ENCODE measurements around the gene HMX1. TPM values are rescaled to one million over a fixed set of nuclear protein-coding genes. Genes with fewer than 3 reads are reported as not detected.
A peak's percentile ranks its signal among the peaks of the same experiment; 100 is the strongest.

The HMX1 gene
- total RNA-seq, 1 donor from 2014 or later, result not detected

GRCh38 chr4:8844976-8845690, 26.5 kb downstream of the HMX1 start:
- no peak overlapping the region for H3K4me3 ChIP-seq
- intact Hi-C loops (cut with DNase I), result no loop called here
- TF ChIP-seq CTCF (IDR thresholded peaks at IDR 0.05), result no peak
- no peaks in the 10 kb centered on the region for H3K36me3 ChIP-seq
- H3K9me3 ChIP-seq, result peaks cover 4% of the 10 kb centered on the region
- H3K27me3 ChIP-seq, result peaks cover 36% of the 10 kb centered on the region
- H3K4me1 ChIP-seq, result no peaks in the 10 kb centered on the region
- ATAC-seq (no peak), DNase-seq (peak; percentile 26)
- no peak overlapping the region for H3K27ac ChIP-seq

- TF ChIP-seq CTCF (IDR thresholded peaks at IDR 0.05), result no peak
Measured at GRCh38 chr4:8843597-8843996, 28.0 kb downstream of the HMX1 start.

GRCh38 chr4:8842614-8843013, 29.0 kb downstream of the HMX1 start:
- DNase-seq (no peak), ATAC-seq (no peak)
- Histone ChIP-seq H3K4me1 (no peaks in the 10 kb centered on the region), H3K27me3 (peaks cover 16% of the 10 kb centered on the region), H3K27ac (no peak overlapping the region), H3K9me3 (peaks cover 4% of the 10 kb centered on the region), H3K36me3 (no peaks in the 10 kb centered on the region), H3K4me3 (no peak overlapping the region)
- intact Hi-C loops (cut with DNase I), result no loop called here
- no peak for TF ChIP-seq CTCF (IDR thresholded peaks at IDR 0.05)

More at GRCh38 chr4:8843597-8843996, 28.0 kb downstream of the HMX1 start:
- Histone ChIP-seq H3K36me3 (no peaks in the 10 kb centered on the region), H3K9me3 (peaks cover 4% of the 10 kb centered on the region), H3K27ac (no peak overlapping the region), H3K4me1 (no peaks in the 10 kb centered on the region), H3K4me3 (no peak overlapping the region), H3K27me3 (peaks cover 23% of the 10 kb centered on the region)
- no peak for DNase-seq
- intact Hi-C loops (cut with DNase I), result no loop called here
- no peak for ATAC-seq

- TF ChIP-seq CTCF (IDR thresholded peaks at IDR 0.05), result no peak
- Histone ChIP-seq H3K4me3 (no peak overlapping the region), H3K9me3 (peaks cover 4% of the 10 kb centered on the region), H3K4me1 (no peaks in the 10 kb centered on the region), H3K36me3 (no peaks in the 10 kb centered on the region), H3K27ac (no peak overlapping the region), H3K27me3 (peaks cover 16% of the 10 kb centered on the region)
- ATAC-seq (no peak), DNase-seq (no peak)
- intact Hi-C loops (cut with DNase I), result no loop called here
Measured at GRCh38 chr4:8841678-8842268, 29.9 kb downstream of the HMX1 start.

- H3K36me3 ChIP-seq, result no peaks in the 10 kb centered on the region
- no peak overlapping the region for H3K4me3 ChIP-seq
- no peak for TF ChIP-seq CTCF (IDR thresholded peaks at IDR 0.05)
- DNase-seq (peak; percentile 48), ATAC-seq (no peak)
- no peaks in the 10 kb centered on the region for H3K4me1 ChIP-seq
- peaks cover 7% of the 10 kb centered on the region for H3K27me3 ChIP-seq
- H3K9me3 ChIP-seq, result peaks cover 4% of the 10 kb centered on the region
- no peak overlapping the region for H3K27ac ChIP-seq
- intact Hi-C loops (cut with DNase I), result no loop called here
Measured at GRCh38 chr4:8840816-8841455, 30.7 kb downstream of the HMX1 start.
